ENCODE results near the gene NAA40. TPM values are rescaled to one million over a fixed set of nuclear protein-coding genes. Genes with fewer than 3 reads are reported as not detected.
A peak's percentile ranks its signal among the peaks of the same experiment; 100 is the strongest.

Gene NAA40
- total RNA-seq, 1 experiment from 2014 or later: 44.4 TPM

DNA sequence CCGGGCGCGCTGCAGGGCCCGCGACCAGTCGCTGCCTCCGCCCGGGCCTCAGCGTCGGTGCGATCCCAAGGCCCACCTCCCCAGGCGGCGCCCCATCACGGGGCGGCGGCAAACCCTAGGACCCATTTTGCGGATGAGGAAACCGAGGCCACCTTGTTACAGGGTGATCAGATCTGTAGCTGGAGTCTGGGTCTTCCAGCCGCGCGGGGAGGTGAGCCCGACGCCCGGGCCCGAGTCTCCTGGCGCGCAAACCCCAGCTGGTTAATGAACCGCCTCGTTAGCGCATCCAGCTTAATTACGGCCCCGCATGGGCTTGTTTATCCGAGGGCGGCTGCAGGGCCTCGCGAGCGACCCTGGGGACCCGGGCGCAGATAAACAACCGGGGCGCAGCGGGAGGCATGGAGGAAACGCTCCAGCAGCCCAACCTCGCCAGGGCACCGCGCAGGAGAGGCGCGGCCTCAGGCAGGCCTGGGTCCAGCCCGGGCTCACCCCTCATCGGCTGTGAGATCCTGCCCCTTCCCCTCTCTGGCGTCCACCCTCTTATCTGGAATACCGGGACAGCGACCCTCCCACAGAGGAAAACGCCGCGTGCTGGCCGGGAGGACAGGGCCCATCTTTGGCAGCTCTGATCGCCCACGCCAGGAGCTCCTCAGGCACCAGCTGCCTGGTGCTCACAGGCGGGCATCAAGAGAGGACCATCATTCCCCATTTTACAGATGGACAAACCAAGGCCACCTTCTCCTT, 62.1 kb downstream of the NAA40 start:
- Histone ChIP-seq H4K5ac (ENCODE audit: insufficient read length, low read depth, low read length) (no peak overlapping the region), H2AK5ac (ENCODE audit: insufficient read length, low read length) (no peak overlapping the region), H3T11ph (ENCODE audit: low read length) (no peak overlapping the region), H4K20me1 (ENCODE audit: control insufficient read depth, insufficient read depth, insufficient read length) (no peaks in the 10 kb centered on the region), H4K8ac (replicated peaks; ENCODE audit: insufficient read length, low read depth, low read length) (no peak overlapping the region), H3K23ac (ENCODE audit: insufficient read length, low read depth, low read length) (no peak overlapping the region), H2AFZ (ENCODE audit: low read length) (no peak overlapping the region), H4K91ac (ENCODE audit: insufficient read length, low read depth, low read length) (no peak overlapping the region), H2BK20ac (ENCODE audit: low read depth, low read length, poor library complexity, severe bottlenecking) (no peak overlapping the region), H2BK120ac (ENCODE audit: low read depth, low read length, poor library complexity, severe bottlenecking) (no peak overlapping the region), H2BK12ac (ENCODE audit: insufficient read length, low read depth, low read length) (no peak overlapping the region), H3K27me3 (ENCODE audit: insufficient read depth, low read length) (peaks cover 8% of the 10 kb centered on the region; the same call in 1 of the 2 replicates), H3K79me1 (ENCODE audit: insufficient read depth, low read depth, low read length, poor library complexity, severe bottlenecking) (no peaks in the 10 kb centered on the region), H3K4ac (ENCODE audit: low read depth, low read length) (no peak overlapping the region), H3K23me2 (ENCODE audit: insufficient read length, low read depth, low read length, poor library complexity, severe bottlenecking) (peaks cover 11% of the 10 kb centered on the region), H3K4me2 (ENCODE audit: insufficient read depth, insufficient read length, low read length) (no peak overlapping the region), H3K56ac (ENCODE audit: insufficient read length, low read depth, low read length) (no peak overlapping the region), H2BK15ac (ENCODE audit: low read depth, low read length) (no peak overlapping the region), H3K79me2 (ENCODE audit: insufficient read depth, low read length) (no peaks in the 10 kb centered on the region), H3K14ac (ENCODE audit: insufficient read depth, low read length) (no peak overlapping the region), H2BK5ac (ENCODE audit: insufficient read length, low read length) (no peak overlapping the region), H3K18ac (ENCODE audit: insufficient read length, low read depth, low read length) (no peak overlapping the region), H3K27ac (ENCODE audit: insufficient read length, low read depth, low read length) (no peak overlapping the region), H3K9me3 (ENCODE audit: control insufficient read depth, low read depth, low read length) (no peaks in the 10 kb centered on the region), H3K9ac (ENCODE audit: extremely low read depth, insufficient read length, low read length) (no peak overlapping the region), H3K4me1 (ENCODE audit: insufficient read depth, low read length) (no peaks in the 10 kb centered on the region)
- Mint-ChIP-seq H3K27ac (no peak overlapping the region), H3K27me3 (ENCODE audit: low read depth) (peaks cover 47% of the 10 kb centered on the region), H3K4me1 (peaks cover 7 to 19% of the 10 kb centered on the region in 2 experiments), H3K36me3 (ENCODE audit: insufficient read depth in 1 of 3, low read depth in 3 of 3) (peaks cover 7 to 23% (median 22%) of the 10 kb centered on the region in 3 experiments), H3K9me3 (no peaks in the 10 kb centered on the region), H3K4me3 (peak overlapping the region in 1 of 2 experiments; percentile 40; a peak in 1 of 5 replicates)
- DNase-seq: no peak
- 0 out of 3 replicates have a peak, but pooled peaks have one; percentile 8 for TF ChIP-seq CTCF (conservative IDR thresholded peaks at IDR 0.05)
- no CpG with 5 or more reads among the region's 60 CpGs for WGBS (ENCODE audit: extremely low coverage, insufficient read length, low lambda C conversion rate)

All from H9 (cell line).